Mucosa of gallbladder (tissue), 1 donor: ENCODE data around the gene SH3RF3. TPM values are rescaled to one million over a fixed set of nuclear protein-coding genes. Genes with fewer than 3 reads are reported as not detected.

Source experiments
- DNase-seq: peaks from one replicate; pipeline ENCODE4 v3.0.0-alpha.2; 2020; ENCODE audit warnings: low spot score
- total RNA-seq: library from RNA; stranded (reverse); gene quantifications from one replicate; pipeline ENCODE4 v1.2.1, GENCODE V29; 2021
- donor health status: DM: no; HTN: no; CAD: no.

The SH3RF3 gene
- total RNA-seq, 1 donor from 2014 or later: 11.5 TPM

GRCh38 chr2:109201465-109202327 lies 72.7 kb downstream of the SH3RF3 start:
- DNase-seq: no peak

GRCh38 chr2:109202486-109202885 lies 73.5 kb downstream of the SH3RF3 start:
- no peak for DNase-seq

GRCh38 chr2:109203246-109204011 lies 74.4 kb downstream of the SH3RF3 start:
- DNase-seq: no peak

GRCh38 chr2:109204412-109204811 lies 75.4 kb downstream of the SH3RF3 start:
- no peak for DNase-seq

GRCh38 chr2:109205447-109205846 lies 76.4 kb downstream of the SH3RF3 start:
- no peak for DNase-seq

GRCh38 chr2:109206569-109207146 lies 77.7 kb downstream of the SH3RF3 start:
- no peak for DNase-seq

- DNase-seq: no peak
Observed at GRCh38 chr2:109207176-109207575, 78.2 kb downstream of the SH3RF3 start.

GRCh38 chr2:109208071-109208950 lies 79.3 kb downstream of the SH3RF3 start:
- DNase-seq: no peak

- DNase-seq: no peak
Observed at GRCh38 chr2:109208951-109209335, 79.9 kb downstream of the SH3RF3 start.

GRCh38 chr2:109209412-109209811 lies 80.4 kb downstream of the SH3RF3 start:
- no peak for DNase-seq

GRCh38 chr2:109209941-109210340 lies 80.9 kb downstream of the SH3RF3 start:
- DNase-seq: no peak

- DNase-seq: no peak
Observed at GRCh38 chr2:109210431-109211200, 81.6 kb downstream of the SH3RF3 start.

- no peak for DNase-seq
Observed at GRCh38 chr2:109211315-109211714, 82.3 kb downstream of the SH3RF3 start.

- DNase-seq: no peak
Observed at GRCh38 chr2:109212836-109213563, 84.0 kb downstream of the SH3RF3 start.

GRCh38 chr2:109213646-109214433 lies 84.8 kb downstream of the SH3RF3 start:
- DNase-seq: no peak

GRCh38 chr2:109214651-109215371 lies 85.8 kb downstream of the SH3RF3 start:
- DNase-seq: no peak

GRCh38 chr2:109215866-109216265 lies 86.9 kb downstream of the SH3RF3 start:
- no peak for DNase-seq

GRCh38 chr2:109216332-109216731 lies 87.3 kb downstream of the SH3RF3 start:
- no peak for DNase-seq
